ENCODE measurements around the gene LRSAM1.

GRCh38 chr9:127503379-127503921, 52.1 kb downstream of the LRSAM1 start:
- no peak for TF ChIP-seq POLR2A (IDR thresholded peaks at IDR 0.05)
- no peak for TF ChIP-seq CTCF (IDR thresholded peaks at IDR 0.05)

All from esophagus squamous epithelium (tissue), 4 donors.